HG03025 (cell line): ENCODE measurements around the gene STX4.

Source experiments
- ATAC-seq: cut with Tn5 transposase; IDR thresholded peaks from one replicate; pipeline ENCODE4 v1.9.1; 2021; ENCODE audit warnings: mild to moderate bottlenecking, moderate library complexity; ENCODE audit not compliant: unreplicated experiment, low FRiP score

STX4 gene

DNA sequence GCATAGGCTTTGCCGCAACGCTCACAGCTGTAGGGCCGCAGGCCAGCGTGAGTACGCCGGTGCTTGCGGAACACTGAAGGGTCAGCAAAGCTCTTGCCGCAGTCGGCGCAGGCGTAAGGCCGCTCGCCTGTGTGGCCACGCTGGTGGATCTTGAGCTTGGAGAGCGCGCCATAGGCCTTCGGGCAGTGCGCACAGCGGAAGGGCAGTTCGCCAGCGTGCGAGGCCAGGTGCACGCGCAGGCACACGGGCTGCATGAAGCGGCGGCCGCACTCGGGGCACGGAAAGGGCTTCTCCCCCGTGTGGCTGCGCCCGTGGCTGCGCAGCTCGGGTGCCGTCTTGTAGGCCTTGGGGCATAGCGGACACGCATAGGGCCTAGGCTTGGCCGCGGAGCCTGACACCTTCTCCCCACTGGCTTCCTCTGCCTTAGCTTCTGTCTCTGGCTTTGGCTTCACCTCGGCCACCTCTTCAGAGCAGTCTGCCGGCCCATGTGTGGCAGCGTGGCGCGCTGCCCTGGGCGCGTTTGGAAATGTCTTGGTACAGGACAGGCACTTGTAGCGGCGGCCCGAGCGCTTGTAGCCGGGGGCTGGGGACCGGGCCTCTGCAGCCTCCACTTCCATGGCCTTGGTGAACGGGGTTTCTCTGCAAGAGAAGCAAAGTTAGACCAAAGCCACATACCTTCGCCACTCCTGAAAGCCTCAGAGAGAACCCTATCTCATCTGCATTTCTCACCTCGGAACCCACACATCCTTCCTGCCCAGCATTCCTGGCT lies 30.7 kb downstream of the STX4 start:
- ATAC-seq: no peak

DNA sequence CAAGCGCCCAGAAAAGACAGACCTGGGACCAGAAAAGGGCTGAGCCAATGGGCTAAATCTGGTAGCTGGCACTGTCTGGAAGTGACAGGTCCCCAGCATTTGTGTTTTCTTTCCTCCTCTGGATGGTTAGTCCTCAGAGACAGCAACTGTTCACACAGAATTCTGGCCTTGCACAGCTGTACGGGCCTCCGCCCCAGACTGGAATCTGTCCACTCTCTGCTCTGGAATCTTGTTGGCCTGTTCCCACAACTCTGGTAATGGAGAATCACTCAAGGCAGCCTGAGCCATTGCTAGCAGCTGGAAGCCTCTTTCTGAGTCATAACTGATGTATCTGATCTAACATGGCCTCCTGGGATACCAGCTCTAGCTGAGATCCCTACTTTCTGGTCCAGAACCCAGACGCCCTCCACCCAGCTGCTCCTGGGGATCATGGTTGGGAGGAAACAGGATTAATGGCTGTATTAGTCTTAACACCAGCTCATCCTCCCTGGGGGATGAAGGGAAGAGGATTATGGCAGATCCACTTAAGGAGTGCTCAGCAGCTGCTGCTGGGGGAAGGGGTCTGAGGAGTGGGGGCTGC lies 31.6 kb downstream of the STX4 start:
- no peak for ATAC-seq

DNA sequence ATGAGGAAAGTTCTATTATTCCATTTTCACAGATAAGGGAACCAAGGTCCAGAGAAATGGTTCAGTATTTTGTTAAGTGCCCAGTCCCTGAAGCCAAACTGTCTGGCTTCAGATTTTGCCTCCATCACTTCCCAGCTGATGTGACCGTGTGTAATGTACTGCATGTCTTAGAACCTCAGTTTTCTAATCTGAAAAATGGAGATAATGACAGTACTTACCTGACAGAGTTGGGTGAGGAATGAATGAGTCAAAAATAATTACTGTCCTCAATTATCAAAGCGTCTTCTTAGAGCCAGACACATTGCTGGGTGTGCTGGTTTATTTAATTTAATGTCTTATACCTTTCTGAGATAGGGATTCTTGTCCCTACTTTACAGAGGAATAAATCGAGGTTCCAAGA lies 34.0 kb downstream of the STX4 start:
- ATAC-seq: no peak

DNA sequence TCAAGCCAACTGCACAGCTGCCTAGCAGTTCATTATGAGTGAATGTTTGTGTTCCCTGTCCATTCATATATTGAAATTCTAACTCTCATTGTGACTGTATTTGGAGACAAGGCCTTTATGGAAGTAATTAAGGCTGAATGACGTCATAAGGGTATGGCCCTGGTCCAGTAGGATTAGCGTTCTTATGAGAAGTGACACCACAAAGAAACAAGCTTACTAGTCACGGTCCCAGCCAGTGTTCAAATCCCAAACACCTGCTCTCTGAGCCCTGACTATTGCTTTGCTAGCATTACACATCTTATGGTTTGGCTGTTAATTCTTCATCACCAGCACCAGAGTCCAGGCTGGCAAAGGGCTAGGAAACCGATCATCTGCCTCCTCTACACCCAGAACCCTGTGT lies 38.5 kb downstream of the STX4 start:
- no peak for ATAC-seq

DNA sequence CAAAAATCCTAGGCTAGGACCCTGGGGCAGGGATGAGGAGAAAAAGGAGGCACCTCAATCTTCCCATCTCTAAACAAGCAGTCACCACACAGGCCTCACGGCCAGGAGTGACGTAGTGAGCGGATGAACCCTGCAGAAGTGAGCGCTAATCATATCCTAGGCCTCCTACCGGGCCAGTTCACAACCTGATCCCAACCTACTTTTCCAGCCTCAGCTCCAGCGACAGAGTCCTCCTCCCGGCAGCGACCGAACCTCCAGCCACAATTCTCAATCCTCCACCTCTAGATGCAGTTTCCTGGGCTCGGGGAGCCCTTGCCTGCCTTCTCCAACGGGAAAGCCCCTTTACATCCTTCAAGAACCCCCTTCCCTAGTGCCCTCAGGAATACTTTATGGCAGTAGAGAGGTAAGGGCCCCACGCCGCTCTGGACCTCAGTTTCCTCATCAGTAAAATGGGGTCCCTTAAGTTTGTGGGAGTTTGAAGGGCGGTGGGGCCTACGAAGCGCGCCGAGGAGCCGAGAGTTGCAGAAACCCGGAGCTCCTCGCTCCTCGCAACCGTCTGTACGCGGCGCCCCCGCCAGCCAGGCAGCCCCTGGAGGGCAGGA lies 39.3 kb downstream of the STX4 start:
- peak; percentile 1 for ATAC-seq

DNA sequence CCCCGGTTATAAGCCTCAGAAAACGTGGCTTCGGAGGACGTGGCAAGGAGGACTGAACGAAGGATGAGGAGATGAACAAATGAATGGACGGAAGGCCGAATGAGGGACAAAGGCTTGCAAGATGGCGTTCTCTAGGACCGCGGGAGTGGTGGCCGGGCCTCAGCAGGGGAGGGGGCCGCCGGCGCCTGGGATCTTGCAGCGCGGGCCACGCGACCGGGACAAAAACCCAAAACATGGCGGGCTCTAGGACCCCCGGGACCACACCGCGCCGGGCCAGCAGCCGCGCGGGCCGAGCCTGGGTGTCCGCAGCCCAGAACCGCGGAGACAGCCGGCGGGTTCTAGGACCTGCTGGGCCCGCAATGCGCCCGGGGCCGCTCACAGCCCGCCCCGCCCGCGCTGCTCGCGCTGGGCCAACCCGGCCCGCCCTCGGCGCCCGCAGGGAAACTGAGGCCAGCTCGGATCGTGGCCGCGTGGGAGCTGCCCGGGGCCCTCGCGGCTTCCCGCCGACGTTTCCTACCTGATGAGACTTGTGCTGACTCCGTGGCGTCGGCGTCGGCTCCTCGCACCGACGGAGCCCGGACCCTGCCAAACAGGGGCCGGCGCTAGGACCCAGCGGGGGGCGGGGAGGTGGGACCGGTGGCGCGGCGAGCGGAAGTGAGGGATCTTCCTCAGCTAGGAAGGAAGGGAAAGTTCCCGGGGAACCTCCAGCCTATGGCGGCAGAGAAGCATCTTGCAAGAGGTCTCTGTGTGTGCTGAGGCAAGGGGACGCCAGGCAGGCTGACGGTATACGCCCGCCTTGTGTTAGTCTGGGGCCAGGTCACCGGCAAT lies 40.0 kb downstream of the STX4 start:
- peak; percentile 55 for ATAC-seq

DNA sequence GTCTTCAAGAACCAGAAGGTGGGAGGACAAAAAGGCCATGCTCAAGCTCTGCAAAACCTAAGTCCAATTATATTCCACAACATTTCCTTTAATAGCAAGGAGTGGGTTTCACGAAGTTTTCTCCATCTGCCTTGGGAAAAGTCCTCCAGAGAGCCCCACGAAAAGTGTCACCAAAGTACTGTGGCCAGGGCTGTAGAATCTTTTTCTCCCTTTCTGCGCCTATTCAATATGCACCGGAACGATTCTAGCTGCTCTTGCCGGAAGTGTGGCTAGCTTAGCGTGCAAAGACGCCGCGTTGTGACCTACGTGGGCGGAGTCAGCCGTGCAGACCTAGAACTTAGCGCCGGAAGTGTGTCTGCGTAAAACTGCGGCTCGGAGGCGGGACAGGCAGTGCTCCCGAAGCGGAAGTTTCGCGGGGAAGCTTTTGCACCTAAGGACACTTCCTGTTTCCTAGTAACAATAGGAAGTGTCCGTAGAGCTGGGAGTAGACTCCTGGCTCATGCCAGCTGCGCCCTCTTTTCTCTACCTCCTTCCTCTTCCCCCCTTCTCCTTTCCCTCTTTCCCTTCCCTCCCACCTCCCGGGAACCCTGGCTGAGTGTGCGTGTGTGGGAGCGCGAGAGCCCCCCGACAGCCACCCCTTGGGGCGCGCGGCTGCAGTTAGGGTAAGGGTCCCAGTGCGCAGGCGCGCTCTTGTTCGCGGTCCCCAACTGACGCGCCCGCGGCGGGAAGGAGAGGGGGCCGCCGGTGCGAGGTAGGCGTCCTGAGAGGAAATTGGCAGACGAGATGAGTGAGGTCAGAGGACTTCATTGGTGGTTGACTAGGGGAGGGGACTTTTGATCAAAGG lies 40.8 kb downstream of the STX4 start, which contains the start of the genes ZNF646 and ZNF668:
ZNF646 (plus strand) TSS at position 453 of the 844 bp plus-strand sequence. CDS start 1,903 bp downstream, outside the sequence.
ZNF668 (minus strand) TSS at position 271 of the 844 bp plus-strand sequence. CDS start 9,781 bp downstream, outside the sequence.
- ATAC-seq: peak; percentile 62

DNA sequence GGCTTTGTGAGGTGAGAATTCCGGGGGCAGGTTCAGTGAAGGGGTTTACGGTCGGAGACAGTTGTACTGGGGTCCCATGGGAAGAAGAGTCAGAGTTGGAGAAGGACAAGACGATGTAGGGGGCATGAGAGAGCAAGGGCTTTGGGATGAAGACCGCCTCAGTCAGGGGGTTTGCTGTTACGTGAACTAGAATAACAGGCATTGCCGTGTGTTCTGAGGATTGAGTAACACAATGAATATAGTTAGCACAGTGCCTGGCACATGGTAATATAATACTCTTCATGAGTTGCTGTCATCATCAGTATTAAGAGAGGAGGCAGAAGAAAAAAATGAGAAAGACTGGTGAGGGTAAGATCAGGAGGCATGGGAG lies 41.4 kb downstream of the STX4 start:
- ATAC-seq: no peak

DNA sequence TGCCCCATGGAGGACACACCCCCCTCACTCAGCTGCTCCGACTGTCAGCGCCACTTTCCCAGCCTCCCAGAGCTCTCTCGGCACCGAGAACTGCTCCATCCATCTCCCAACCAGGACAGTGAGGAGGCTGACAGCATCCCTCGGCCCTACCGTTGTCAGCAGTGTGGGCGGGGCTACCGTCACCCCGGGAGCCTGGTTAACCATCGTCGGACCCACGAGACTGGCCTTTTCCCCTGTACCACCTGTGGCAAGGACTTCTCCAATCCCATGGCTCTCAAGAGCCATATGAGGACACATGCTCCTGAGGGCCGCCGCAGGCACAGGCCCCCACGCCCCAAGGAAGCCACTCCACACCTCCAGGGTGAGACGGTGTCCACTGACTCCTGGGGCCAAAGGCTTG lies 43.0 kb downstream of the STX4 start:
- ATAC-seq: no peak

DNA sequence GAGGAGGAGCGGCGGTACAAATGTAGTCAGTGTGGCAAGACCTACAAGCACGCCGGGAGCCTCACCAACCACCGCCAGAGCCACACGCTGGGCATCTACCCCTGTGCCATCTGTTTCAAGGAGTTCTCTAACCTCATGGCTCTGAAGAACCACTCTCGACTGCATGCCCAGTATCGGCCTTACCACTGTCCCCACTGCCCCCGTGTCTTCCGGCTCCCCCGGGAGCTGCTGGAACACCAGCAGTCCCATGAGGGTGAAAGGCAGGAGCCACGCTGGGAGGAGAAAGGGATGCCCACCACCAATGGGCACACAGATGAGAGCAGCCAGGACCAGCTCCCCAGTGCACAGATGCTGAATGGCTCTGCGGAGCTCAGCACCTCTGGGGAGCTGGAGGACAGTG lies 43.7 kb downstream of the STX4 start:
- no peak for ATAC-seq

DNA sequence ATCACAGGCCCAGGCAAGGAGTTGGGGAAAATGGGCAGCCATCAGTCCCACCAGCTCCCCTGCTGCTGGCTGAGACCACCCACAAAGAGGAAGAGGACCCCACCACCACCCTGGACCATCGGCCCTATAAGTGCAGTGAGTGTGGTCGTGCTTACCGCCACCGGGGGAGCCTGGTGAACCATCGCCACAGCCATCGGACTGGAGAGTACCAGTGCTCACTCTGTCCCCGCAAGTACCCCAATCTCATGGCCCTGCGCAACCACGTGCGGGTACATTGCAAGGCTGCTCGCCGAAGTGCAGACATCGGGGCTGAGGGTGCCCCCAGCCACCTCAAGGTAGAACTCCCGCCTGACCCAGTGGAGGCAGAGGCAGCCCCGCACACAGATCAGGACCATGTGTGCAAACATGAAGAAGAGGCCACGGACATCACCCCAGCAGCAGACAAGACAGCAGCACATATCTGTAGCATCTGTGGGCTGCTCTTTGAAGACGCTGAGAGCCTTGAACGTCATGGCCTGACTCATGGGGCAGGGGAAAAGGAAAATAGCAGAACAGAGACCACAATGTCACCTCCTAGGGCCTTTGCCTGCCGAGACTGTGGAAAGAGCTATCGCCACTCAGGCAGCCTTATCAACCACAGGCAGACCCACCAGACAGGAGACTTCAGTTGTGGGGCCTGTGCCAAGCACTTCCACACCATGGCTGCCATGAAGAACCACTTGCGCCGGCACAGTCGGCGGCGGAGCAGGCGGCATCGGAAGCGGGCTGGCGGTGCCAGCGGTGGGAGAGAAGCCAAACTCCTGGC lies 44.4 kb downstream of the STX4 start:
- ATAC-seq: no peak

DNA sequence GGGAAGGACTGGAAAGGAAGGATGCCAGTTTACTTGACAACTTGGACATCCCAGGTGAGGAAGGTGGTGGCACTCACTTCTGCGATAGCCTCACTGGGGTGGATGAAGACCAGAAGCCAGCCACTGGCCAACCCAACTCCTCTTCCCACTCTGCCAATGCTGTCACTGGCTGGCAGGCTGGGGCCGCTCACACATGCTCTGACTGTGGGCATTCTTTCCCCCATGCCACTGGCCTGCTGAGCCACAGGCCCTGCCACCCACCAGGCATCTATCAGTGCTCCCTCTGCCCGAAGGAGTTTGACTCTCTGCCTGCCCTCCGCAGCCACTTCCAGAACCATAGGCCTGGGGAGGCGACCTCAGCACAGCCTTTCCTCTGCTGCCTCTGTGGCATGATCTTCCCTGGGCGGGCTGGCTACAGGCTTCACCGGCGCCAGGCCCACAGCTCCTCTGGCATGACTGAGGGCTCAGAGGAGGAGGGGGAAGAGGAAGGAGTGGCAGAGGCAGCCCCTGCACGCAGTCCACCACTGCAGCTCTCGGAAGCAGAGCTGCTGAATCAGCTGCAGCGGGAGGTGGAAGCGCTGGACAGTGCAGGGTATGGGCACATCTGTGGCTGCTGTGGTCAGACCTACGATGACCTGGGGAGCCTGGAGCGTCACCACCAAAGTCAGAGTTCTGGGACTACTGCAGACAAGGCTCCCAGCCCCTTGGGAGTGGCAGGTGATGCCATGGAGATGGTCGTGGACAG lies 45.4 kb downstream of the STX4 start:
- ATAC-seq: no peak

DNA sequence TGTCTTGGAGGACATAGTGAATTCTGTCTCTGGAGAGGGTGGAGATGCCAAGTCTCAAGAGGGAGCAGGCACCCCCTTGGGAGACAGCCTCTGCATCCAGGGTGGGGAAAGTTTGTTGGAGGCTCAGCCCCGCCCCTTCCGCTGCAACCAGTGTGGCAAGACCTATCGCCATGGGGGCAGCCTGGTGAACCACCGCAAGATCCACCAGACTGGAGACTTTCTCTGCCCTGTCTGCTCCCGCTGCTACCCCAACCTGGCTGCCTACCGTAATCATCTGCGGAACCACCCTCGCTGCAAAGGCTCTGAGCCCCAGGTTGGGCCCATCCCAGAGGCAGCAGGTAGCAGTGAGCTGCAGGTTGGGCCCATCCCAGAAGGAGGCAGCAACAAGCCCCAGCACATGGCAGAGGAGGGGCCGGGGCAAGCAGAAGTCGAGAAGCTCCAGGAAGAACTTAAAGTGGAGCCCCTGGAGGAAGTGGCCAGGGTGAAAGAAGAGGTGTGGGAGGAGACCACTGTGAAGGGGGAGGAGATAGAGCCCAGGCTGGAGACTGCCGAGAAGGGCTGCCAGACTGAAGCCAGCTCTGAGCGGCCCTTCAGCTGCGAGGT lies 46.1 kb downstream of the STX4 start:
- no peak for ATAC-seq

DNA sequence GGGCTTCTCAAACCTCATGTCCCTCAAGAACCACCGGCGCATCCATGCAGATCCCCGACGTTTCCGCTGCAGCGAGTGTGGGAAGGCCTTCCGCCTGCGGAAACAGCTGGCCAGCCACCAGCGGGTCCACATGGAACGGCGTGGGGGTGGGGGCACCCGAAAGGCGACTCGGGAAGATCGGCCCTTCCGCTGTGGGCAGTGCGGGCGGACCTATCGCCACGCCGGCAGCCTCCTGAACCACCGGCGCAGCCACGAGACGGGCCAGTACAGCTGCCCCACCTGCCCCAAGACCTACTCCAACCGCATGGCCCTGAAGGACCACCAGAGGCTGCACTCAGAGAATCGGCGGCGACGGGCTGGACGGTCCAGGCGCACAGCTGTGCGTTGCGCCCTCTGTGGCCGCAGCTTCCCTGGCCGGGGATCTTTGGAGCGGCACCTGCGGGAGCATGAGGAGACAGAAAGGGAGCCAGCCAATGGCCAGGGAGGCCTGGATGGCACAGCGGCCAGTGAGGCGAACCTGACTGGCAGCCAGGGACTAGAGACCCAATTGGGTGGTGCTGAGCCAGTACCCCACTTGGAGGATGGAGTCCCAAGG lies 46.8 kb downstream of the STX4 start:
- ATAC-seq: no peak

DNA sequence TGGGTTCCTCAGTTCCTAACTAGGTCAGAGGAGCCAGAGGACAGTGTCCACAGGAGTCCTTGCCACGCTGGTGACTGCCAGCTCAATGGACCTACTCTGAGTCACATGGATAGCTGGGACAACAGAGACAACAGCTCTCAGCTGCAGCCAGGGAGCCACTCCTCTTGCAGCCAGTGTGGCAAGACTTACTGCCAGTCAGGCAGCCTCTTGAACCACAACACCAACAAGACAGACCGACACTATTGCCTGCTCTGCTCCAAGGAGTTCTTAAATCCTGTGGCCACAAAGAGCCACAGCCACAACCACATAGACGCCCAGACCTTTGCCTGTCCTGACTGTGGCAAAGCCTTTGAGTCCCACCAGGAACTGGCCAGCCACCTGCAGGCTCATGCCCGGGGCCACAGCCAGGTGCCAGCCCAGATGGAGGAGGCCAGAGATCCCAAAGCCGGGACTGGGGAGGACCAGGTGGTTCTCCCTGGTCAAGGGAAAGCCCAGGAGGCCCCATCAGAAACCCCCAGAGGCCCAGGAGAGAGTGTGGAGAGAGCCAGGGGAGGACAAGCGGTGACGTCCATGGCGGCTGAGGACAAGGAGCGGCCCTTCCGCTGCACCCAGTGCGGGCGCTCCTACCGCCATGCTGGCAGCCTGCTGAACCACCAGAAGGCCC lies 47.5 kb downstream of the STX4 start:
- ATAC-seq: no peak

DNA sequence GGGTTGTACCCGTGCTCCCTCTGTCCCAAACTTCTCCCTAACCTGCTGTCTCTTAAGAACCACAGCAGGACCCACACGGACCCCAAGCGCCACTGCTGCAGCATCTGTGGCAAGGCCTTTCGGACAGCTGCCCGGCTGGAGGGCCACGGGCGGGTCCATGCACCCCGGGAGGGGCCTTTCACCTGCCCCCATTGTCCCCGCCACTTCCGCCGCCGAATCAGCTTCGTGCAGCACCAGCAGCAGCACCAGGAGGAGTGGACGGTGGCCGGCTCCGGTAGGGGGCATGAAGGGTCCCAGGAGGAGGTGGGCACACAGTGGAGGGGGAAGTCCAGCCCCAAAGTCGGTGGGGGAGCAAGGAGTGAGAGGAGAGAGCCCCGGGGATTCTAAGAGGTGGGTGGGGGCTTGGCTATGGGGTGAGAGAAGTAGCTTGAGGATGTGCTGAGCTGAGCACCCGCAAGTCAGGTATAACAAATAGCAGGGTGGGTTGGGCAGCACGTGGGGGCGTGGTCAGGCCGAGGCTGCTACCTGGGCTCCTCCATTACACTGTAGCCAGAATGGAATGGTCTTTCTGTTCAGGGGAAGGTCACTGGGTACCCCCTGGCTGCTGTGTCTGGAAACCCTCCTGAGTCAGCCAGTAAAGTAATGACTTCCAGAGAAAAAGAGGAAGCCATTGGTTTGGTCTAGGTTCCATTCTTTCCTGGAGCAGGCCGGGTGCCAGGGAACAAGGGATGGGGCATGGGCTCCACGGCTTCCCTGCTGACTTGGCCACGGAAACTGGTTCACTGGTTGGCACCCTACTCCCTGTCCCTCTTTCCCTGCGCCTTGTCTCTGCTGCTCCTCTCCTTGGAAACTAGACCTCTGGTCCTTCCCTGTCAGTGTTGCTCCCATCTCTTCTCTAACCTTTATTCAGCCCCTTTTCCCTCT lies 48.3 kb downstream of the STX4 start:
- no peak for ATAC-seq
